Activated CD8-positive, alpha-beta T cell treated with anti-CD3 and anti-CD28 coated beads, Interleukin-2, amount 10 ng/mL, durations not matched to agents 7 days and 5 days (primary cell): Measurements from ENCODE around the gene DYNC2LI1. TPM values are rescaled to one million over a fixed set of nuclear protein-coding genes. Genes with fewer than 3 reads are reported as not detected.

ENCODE experiments used
- ATAC-seq: fragments of 150-1000 bp; cut with Tn5 transposase; one replicate; pipeline ENCODE4 v1.10.0; 2021; ENCODE audit warnings: moderate library complexity
- CTCF ChIA-PET: fragments of 350-600 bp; sonication (Branson Sonifier 250); formaldehyde crosslinking; loops from one replicate; lab custom pipeline; 2021; ENCODE audit warnings: antibody characterized with exemption; lab: Charles Lee
- POLR2A ChIA-PET: fragments of 350-600 bp; sonication (Branson Sonifier 250); formaldehyde crosslinking; loops from one replicate; lab custom pipeline; 2021; ENCODE audit warnings: antibody characterized with exemption; lab: Charles Lee
- DNase-seq: peaks from one replicate; pipeline ENCODE4 v3.0.0-alpha.2; 2020
- H3K27ac Mint-ChIP-seq: one replicate; pipeline ENCODE4 v1.8.0; 2021; ENCODE audit warnings: mild to moderate bottlenecking, mixed read lengths
- H3K27me3 Mint-ChIP-seq: one replicate; pipeline ENCODE4 v1.8.0; 2021; ENCODE audit warnings: low read depth, mixed read lengths
- H3K36me3 Mint-ChIP-seq: one replicate; pipeline ENCODE4 v1.8.0; 2021; ENCODE audit warnings: low read depth, mixed read lengths
- H3K4me1 Mint-ChIP-seq: one replicate; pipeline ENCODE4 v1.8.0; 2021; ENCODE audit warnings: low read depth, mixed read lengths
- H3K4me3 Mint-ChIP-seq: one replicate; pipeline ENCODE4 v1.8.0; 2021; ENCODE audit warnings: mild to moderate bottlenecking, mixed read lengths
- H3K9me3 Mint-ChIP-seq: one replicate; pipeline ENCODE4 v1.8.0; 2022; ENCODE audit warnings: mixed read lengths; ENCODE audit not compliant: insufficient read depth
- total RNA-seq, 2 experiments: library from RNA; stranded (reverse); gene quantifications; one replicate each; pipeline ENCODE4 v1.2.3, GENCODE V29; 2021

Gene DYNC2LI1
- total RNA-seq, 2 experiments from 2014 or later, result 2.8 to 3.2 TPM

GRCh38 chr2:43798300-43798699, 24.5 kb downstream of the DYNC2LI1 start:
- ChIA-PET CTCF (interaction anchor here (0.7 to 1.2 kb wide), 2 partner anchors 8 to 14 kb away, joined by 3 to 5 read pairs; no protein-coding TSS in a partner anchor), POLR2A (no interaction called here)
- Mint-ChIP-seq H3K4me1 (no peaks in the 10 kb centered on the region), H3K4me3 (no peak overlapping the region), H3K36me3 (no peaks in the 10 kb centered on the region), H3K9me3 (no peaks in the 10 kb centered on the region), H3K27me3 (no peaks in the 10 kb centered on the region), H3K27ac (no peak overlapping the region)
- no peak for DNase-seq
- no peak for ATAC-seq

GRCh38 chr2:43800894-43801293, 27.1 kb downstream of the DYNC2LI1 start:
- no peak for DNase-seq
- POLR2A ChIA-PET, result no interaction called here
- no peak for ATAC-seq
- CTCF ChIA-PET, result no interaction called here
- H3K36me3 Mint-ChIP-seq, result no peaks in the 10 kb centered on the region
- no peak overlapping the region for H3K27ac Mint-ChIP-seq
- no peaks in the 10 kb centered on the region for H3K27me3 Mint-ChIP-seq
- no peaks in the 10 kb centered on the region for H3K4me1 Mint-ChIP-seq
- H3K4me3 Mint-ChIP-seq, result no peak overlapping the region
- H3K9me3 Mint-ChIP-seq, result no peaks in the 10 kb centered on the region

GRCh38 chr2:43802135-43802534, 28.3 kb downstream of the DYNC2LI1 start:
- no peaks in the 10 kb centered on the region for H3K4me1 Mint-ChIP-seq
- no peaks in the 10 kb centered on the region for H3K9me3 Mint-ChIP-seq
- DNase-seq (no peak), ATAC-seq (no peak)
- CTCF ChIA-PET, result no interaction called here
- no peak overlapping the region for H3K4me3 Mint-ChIP-seq
- no peaks in the 10 kb centered on the region for H3K27me3 Mint-ChIP-seq
- H3K36me3 Mint-ChIP-seq, result no peaks in the 10 kb centered on the region
- POLR2A ChIA-PET, result no interaction called here
- H3K27ac Mint-ChIP-seq, result no peak overlapping the region

- DNase-seq, result no peak
- no peaks in the 10 kb centered on the region for H3K9me3 Mint-ChIP-seq
- H3K27ac Mint-ChIP-seq, result no peak overlapping the region
- no peaks in the 10 kb centered on the region for H3K4me1 Mint-ChIP-seq
- ChIA-PET CTCF (no interaction called here), POLR2A (no interaction called here)
- no peak for ATAC-seq
- no peak overlapping the region for H3K4me3 Mint-ChIP-seq
- H3K36me3 Mint-ChIP-seq, result no peaks in the 10 kb centered on the region
- H3K27me3 Mint-ChIP-seq, result no peaks in the 10 kb centered on the region
Measured at GRCh38 chr2:43803113-43803512, 29.3 kb downstream of the DYNC2LI1 start.

GRCh38 chr2:43806719-43807031, 32.8 kb downstream of the DYNC2LI1 start:
- H3K4me3 Mint-ChIP-seq, result no peak overlapping the region

GRCh38 chr2:43810452-43810851, 36.6 kb downstream of the DYNC2LI1 start:
- CTCF ChIA-PET, result no interaction called here
- H3K27me3 Mint-ChIP-seq, result no peaks in the 10 kb centered on the region
- DNase-seq (no peak), ATAC-seq (no peak)
- no peaks in the 10 kb centered on the region for H3K36me3 Mint-ChIP-seq
- H3K9me3 Mint-ChIP-seq, result no peaks in the 10 kb centered on the region
- H3K4me1 Mint-ChIP-seq, result no peaks in the 10 kb centered on the region
- no peak overlapping the region for H3K27ac Mint-ChIP-seq
- POLR2A ChIA-PET, result no interaction called here
- no peak overlapping the region for H3K4me3 Mint-ChIP-seq

More at GRCh38 chr2:43806719-43807031, 32.8 kb downstream of the DYNC2LI1 start:
- ATAC-seq, result no peak
- Mint-ChIP-seq H3K9me3 (no peaks in the 10 kb centered on the region), H3K36me3 (no peaks in the 10 kb centered on the region), H3K27ac (no peak overlapping the region), H3K27me3 (no peaks in the 10 kb centered on the region), H3K4me1 (no peaks in the 10 kb centered on the region)
- no peak for DNase-seq
- ChIA-PET POLR2A (no interaction called here), CTCF (no interaction called here)

GRCh38 chr2:43810888-43811287, 37.0 kb downstream of the DYNC2LI1 start:
- POLR2A ChIA-PET, result no interaction called here
- CTCF ChIA-PET, result no interaction called here
- H3K27me3 Mint-ChIP-seq, result no peaks in the 10 kb centered on the region
- no peak overlapping the region for H3K27ac Mint-ChIP-seq
- no peaks in the 10 kb centered on the region for H3K36me3 Mint-ChIP-seq
- H3K4me3 Mint-ChIP-seq, result no peak overlapping the region
- ATAC-seq (no peak), DNase-seq (no peak)
- no peaks in the 10 kb centered on the region for H3K9me3 Mint-ChIP-seq
- H3K4me1 Mint-ChIP-seq, result no peaks in the 10 kb centered on the region

GRCh38 chr2:43812006-43812405, 38.2 kb downstream of the DYNC2LI1 start:
- Mint-ChIP-seq H3K36me3 (no peaks in the 10 kb centered on the region), H3K9me3 (no peaks in the 10 kb centered on the region), H3K4me3 (no peak overlapping the region), H3K27me3 (no peaks in the 10 kb centered on the region), H3K4me1 (no peaks in the 10 kb centered on the region), H3K27ac (no peak overlapping the region)
- ChIA-PET POLR2A (no interaction called here), CTCF (interaction anchor here (0.7 kb wide), 1 partner anchor 14 kb away, joined by 3 read pairs; no protein-coding TSS in a partner anchor)
- ATAC-seq (no peak), DNase-seq (no peak)

- no peak overlapping the region for H3K27ac Mint-ChIP-seq
- H3K9me3 Mint-ChIP-seq, result no peaks in the 10 kb centered on the region
- H3K4me3 Mint-ChIP-seq, result no peak overlapping the region
- ChIA-PET POLR2A (no interaction called here), CTCF (no interaction called here)
- no peaks in the 10 kb centered on the region for H3K27me3 Mint-ChIP-seq
- DNase-seq (no peak), ATAC-seq (no peak)
- H3K4me1 Mint-ChIP-seq, result no peaks in the 10 kb centered on the region
- no peaks in the 10 kb centered on the region for H3K36me3 Mint-ChIP-seq
Measured at GRCh38 chr2:43812947-43813346, 39.1 kb downstream of the DYNC2LI1 start.

- ChIA-PET POLR2A (no interaction called here), CTCF (no interaction called here)
- Mint-ChIP-seq H3K9me3 (no peaks in the 10 kb centered on the region), H3K27ac (no peak overlapping the region), H3K4me1 (no peaks in the 10 kb centered on the region), H3K27me3 (no peaks in the 10 kb centered on the region), H3K36me3 (no peaks in the 10 kb centered on the region), H3K4me3 (no peak overlapping the region)
- ATAC-seq (no peak), DNase-seq (no peak)
Measured at GRCh38 chr2:43814711-43815110, 40.9 kb downstream of the DYNC2LI1 start.

GRCh38 chr2:43818761-43819160, 44.9 kb downstream of the DYNC2LI1 start:
- Mint-ChIP-seq H3K36me3 (no peaks in the 10 kb centered on the region), H3K4me1 (no peaks in the 10 kb centered on the region), H3K27ac (no peak overlapping the region), H3K9me3 (no peaks in the 10 kb centered on the region), H3K4me3 (no peak overlapping the region), H3K27me3 (peaks cover 17% of the 10 kb centered on the region)
- DNase-seq, result peak; percentile 26
- no peak for ATAC-seq
- ChIA-PET POLR2A (no interaction called here), CTCF (no interaction called here)

GRCh38 chr2:43819491-43820163, 45.8 kb downstream of the DYNC2LI1 start:
- no peak for ATAC-seq
- H3K4me1 Mint-ChIP-seq, result no peaks in the 10 kb centered on the region
- DNase-seq, result no peak
- ChIA-PET POLR2A (no interaction called here), CTCF (no interaction called here)
- no peaks in the 10 kb centered on the region for H3K36me3 Mint-ChIP-seq
- H3K27ac Mint-ChIP-seq, result no peak overlapping the region
- no peak overlapping the region for H3K4me3 Mint-ChIP-seq
- peaks cover 17% of the 10 kb centered on the region for H3K27me3 Mint-ChIP-seq
- no peaks in the 10 kb centered on the region for H3K9me3 Mint-ChIP-seq

GRCh38 chr2:43822839-43823238, 49.0 kb downstream of the DYNC2LI1 start:
- no peak overlapping the region for H3K27ac Mint-ChIP-seq

More at GRCh38 chr2:43822839-43823238, 49.0 kb downstream of the DYNC2LI1 start:
- ChIA-PET POLR2A (no interaction called here), CTCF (no interaction called here)
- no peak for DNase-seq
- Mint-ChIP-seq H3K4me1 (no peaks in the 10 kb centered on the region), H3K4me3 (no peak overlapping the region), H3K9me3 (no peaks in the 10 kb centered on the region), H3K27me3 (peaks cover 24% of the 10 kb centered on the region), H3K36me3 (no peaks in the 10 kb centered on the region)
- no peak for ATAC-seq
